ENCODE measurements around the gene MAPKAPK2. TPM values are rescaled to one million over a fixed set of nuclear protein-coding genes. Genes with fewer than 3 reads are reported as not detected.

The MAPKAPK2 gene
- total and polyA plus RNA-seq, 2 donors, result 36.4 to 72.3 TPM

DNA sequence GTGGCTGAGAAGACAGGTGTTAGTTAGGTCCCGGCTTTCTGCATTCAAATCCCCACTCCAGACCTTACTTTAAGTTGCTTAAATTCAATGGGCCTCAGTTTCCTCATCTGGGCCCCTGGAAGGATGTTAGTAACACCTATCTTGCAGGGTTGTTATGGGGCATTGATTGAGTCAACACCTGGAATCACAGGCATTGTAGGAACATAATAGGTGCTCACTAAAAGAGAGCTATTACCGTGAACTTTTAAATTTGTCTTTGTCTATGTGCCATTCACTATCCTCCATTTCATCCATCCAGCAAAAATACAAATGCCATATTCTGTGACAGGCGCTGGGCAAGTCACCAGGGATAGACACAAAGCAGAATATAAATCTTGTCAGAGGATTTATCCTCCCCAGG lies 10.5 kb upstream of the MAPKAPK2 start:
- H3K4me3 ChIP-seq (ENCODE audit: low read length in 2 of 2), result no peak overlapping the region
- WGBS, result 97% methylated on average over 3 of the region's 3 CpGs
- H3K27ac ChIP-seq (ENCODE audit: low read depth in 1 of 2, low read length in 1 of 2), result peak overlapping the region in 1 of 2 donors; percentile 84
- no peaks in the 10 kb centered on the region for H3K9me3 ChIP-seq (ENCODE audit: control insufficient read depth in 2 of 2, insufficient read depth in 1 of 2, low read length in 1 of 2)
- no peak for DNase-seq (ENCODE audit: low read depth in 6 of 9, low spot score in 9 of 9)
- H3K36me3 ChIP-seq (ENCODE audit: control insufficient read depth in 2 of 2, insufficient read depth in 2 of 2, low read length in 1 of 2), result no peaks in the 10 kb centered on the region
- H3K4me1 ChIP-seq (ENCODE audit: control insufficient read depth in 2 of 2, insufficient read depth in 2 of 2, low read length in 2 of 2), result peaks cover 4 to 55% of the 10 kb centered on the region in 2 donors
- H3K27me3 ChIP-seq (ENCODE audit: control insufficient read depth in 2 of 2, insufficient read depth in 1 of 2, low read length in 1 of 2), result no peaks in the 10 kb centered on the region

GRCh38 chr1:206674745-206675175 lies 9.9 kb upstream of the MAPKAPK2 start:
- Histone ChIP-seq H3K27ac (ENCODE audit: low read depth in 1 of 2, low read length in 1 of 2) (peak overlapping the region; percentile 66 to 84), H3K27me3 (ENCODE audit: control insufficient read depth in 2 of 2, insufficient read depth in 1 of 2, low read length in 1 of 2) (no peaks in the 10 kb centered on the region), H3K4me3 (ENCODE audit: low read length in 2 of 2) (no peak overlapping the region), H3K4me1 (ENCODE audit: control insufficient read depth in 2 of 2, insufficient read depth in 2 of 2, low read length in 2 of 2) (peaks cover 5 to 57% of the 10 kb centered on the region in 2 donors), H3K9me3 (ENCODE audit: control insufficient read depth in 2 of 2, insufficient read depth in 1 of 2, low read length in 1 of 2) (no peaks in the 10 kb centered on the region), H3K36me3 (ENCODE audit: control insufficient read depth in 2 of 2, insufficient read depth in 2 of 2, low read length in 1 of 2) (no peaks in the 10 kb centered on the region)
- WGBS, result 92% methylated on average over 1 of the region's 1 CpG
- DNase-seq (ENCODE audit: low read depth in 6 of 9, low spot score in 9 of 9), result peak in 1 of 9 donors; percentile 13

GRCh38 chr1:206676499-206676898 lies 8.2 kb upstream of the MAPKAPK2 start:
- DNase-seq (ENCODE audit: low read depth in 6 of 9, low spot score in 9 of 9), result no peak
- peaks cover 6 to 58% of the 10 kb centered on the region in 2 donors for H3K4me1 ChIP-seq (ENCODE audit: control insufficient read depth in 2 of 2, insufficient read depth in 2 of 2, low read length in 2 of 2)
- no peaks in the 10 kb centered on the region for H3K36me3 ChIP-seq (ENCODE audit: control insufficient read depth in 2 of 2, insufficient read depth in 2 of 2, low read length in 1 of 2)
- no peaks in the 10 kb centered on the region for H3K9me3 ChIP-seq (ENCODE audit: control insufficient read depth in 2 of 2, insufficient read depth in 1 of 2, low read length in 1 of 2)
- H3K27ac ChIP-seq (ENCODE audit: low read depth in 1 of 2, low read length in 1 of 2), result peak overlapping the region in 1 of 2 donors; percentile 39
- 11% methylated on average over 2 of the region's 2 CpGs for WGBS
- H3K4me3 ChIP-seq (ENCODE audit: low read length in 2 of 2), result no peak overlapping the region
- H3K27me3 ChIP-seq (ENCODE audit: control insufficient read depth in 2 of 2, insufficient read depth in 1 of 2, low read length in 1 of 2), result no peaks in the 10 kb centered on the region

DNA sequence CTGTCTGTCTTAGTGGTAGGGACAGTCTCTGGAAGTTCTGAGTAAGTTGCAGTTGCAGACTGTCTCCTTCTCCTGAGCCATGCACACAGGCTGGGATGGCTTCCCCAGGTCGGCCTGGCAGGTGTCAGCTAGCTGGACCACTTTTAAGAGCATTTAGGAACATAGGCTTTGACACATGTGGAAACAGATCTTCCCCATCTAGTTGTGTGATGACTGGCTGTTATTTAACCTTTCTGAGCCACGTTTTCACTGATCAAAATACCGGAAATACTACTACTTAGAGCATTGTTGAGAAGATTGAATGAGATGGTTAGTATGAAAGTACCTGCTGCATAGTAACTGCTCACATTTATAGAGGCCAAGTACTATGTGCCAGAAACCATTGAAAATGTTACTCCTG lies 6.2 kb upstream of the MAPKAPK2 start:
- no peak overlapping the region for H3K27ac ChIP-seq (ENCODE audit: low read depth in 1 of 2, low read length in 1 of 2)
- peaks cover 6 to 51% of the 10 kb centered on the region in 2 donors for H3K4me1 ChIP-seq (ENCODE audit: control insufficient read depth in 2 of 2, insufficient read depth in 2 of 2, low read length in 2 of 2)
- H3K27me3 ChIP-seq (ENCODE audit: control insufficient read depth in 2 of 2, insufficient read depth in 1 of 2, low read length in 1 of 2), result peaks cover 0 to 2% of the 10 kb centered on the region in 2 donors
- H3K4me3 ChIP-seq (ENCODE audit: low read length in 2 of 2), result no peak overlapping the region
- H3K9me3 ChIP-seq (ENCODE audit: control insufficient read depth in 2 of 2, insufficient read depth in 1 of 2, low read length in 1 of 2), result no peaks in the 10 kb centered on the region
- WGBS, result 92% methylated on average over 3 of the region's 3 CpGs
- DNase-seq (ENCODE audit: low read depth in 6 of 9, low spot score in 9 of 9), result no peak
- no peaks in the 10 kb centered on the region for H3K36me3 ChIP-seq (ENCODE audit: control insufficient read depth in 2 of 2, insufficient read depth in 2 of 2, low read length in 1 of 2)

- Histone ChIP-seq H3K4me1 (ENCODE audit: control insufficient read depth in 2 of 2, insufficient read depth in 2 of 2, low read length in 2 of 2) (peaks cover 9 to 49% of the 10 kb centered on the region in 2 donors), H3K27me3 (ENCODE audit: control insufficient read depth in 2 of 2, insufficient read depth in 1 of 2, low read length in 1 of 2) (peaks cover 0 to 2% of the 10 kb centered on the region in 2 donors), H3K4me3 (ENCODE audit: low read length in 2 of 2) (no peak overlapping the region), H3K27ac (ENCODE audit: low read depth in 1 of 2, low read length in 1 of 2) (peak overlapping the region in 1 of 2 donors; percentile 58), H3K9me3 (ENCODE audit: control insufficient read depth in 2 of 2, insufficient read depth in 1 of 2, low read length in 1 of 2) (no peaks in the 10 kb centered on the region), H3K36me3 (ENCODE audit: control insufficient read depth in 2 of 2, insufficient read depth in 2 of 2, low read length in 1 of 2) (no peaks in the 10 kb centered on the region)
- WGBS, result 24% methylated on average over 5 of the region's 5 CpGs
- DNase-seq (ENCODE audit: low read depth in 6 of 9, low spot score in 9 of 9), result peak in 1 of 9 donors; percentile 46
Observed at GRCh38 chr1:206679738-206680211, 4.9 kb upstream of the MAPKAPK2 start.

- 90% methylated on average over 4 of the region's 4 CpGs for WGBS
- peaks cover 0 to 2% of the 10 kb centered on the region in 2 donors for H3K27me3 ChIP-seq (ENCODE audit: control insufficient read depth in 2 of 2, insufficient read depth in 1 of 2, low read length in 1 of 2)
- no peaks in the 10 kb centered on the region for H3K9me3 ChIP-seq (ENCODE audit: control insufficient read depth in 2 of 2, insufficient read depth in 1 of 2, low read length in 1 of 2)
- peaks cover 9 to 44% of the 10 kb centered on the region in 2 donors for H3K4me1 ChIP-seq (ENCODE audit: control insufficient read depth in 2 of 2, insufficient read depth in 2 of 2, low read length in 2 of 2)
- no peak overlapping the region for H3K4me3 ChIP-seq (ENCODE audit: low read length in 2 of 2)
- no peaks in the 10 kb centered on the region for H3K36me3 ChIP-seq (ENCODE audit: control insufficient read depth in 2 of 2, insufficient read depth in 2 of 2, low read length in 1 of 2)
- no peak overlapping the region for H3K27ac ChIP-seq (ENCODE audit: low read depth in 1 of 2, low read length in 1 of 2)
- no peak for DNase-seq (ENCODE audit: low read depth in 6 of 9, low spot score in 9 of 9)
Observed at GRCh38 chr1:206680279-206680678, 4.4 kb upstream of the MAPKAPK2 start.

- Histone ChIP-seq H3K27me3 (ENCODE audit: control insufficient read depth in 2 of 2, insufficient read depth in 1 of 2, low read length in 1 of 2) (peaks cover 0 to 2% of the 10 kb centered on the region in 2 donors), H3K36me3 (ENCODE audit: control insufficient read depth in 2 of 2, insufficient read depth in 2 of 2, low read length in 1 of 2) (no peaks in the 10 kb centered on the region), H3K9me3 (ENCODE audit: control insufficient read depth in 2 of 2, insufficient read depth in 1 of 2, low read length in 1 of 2) (peaks cover 0 to 2% of the 10 kb centered on the region in 2 donors), H3K4me1 (ENCODE audit: control insufficient read depth in 2 of 2, insufficient read depth in 2 of 2, low read length in 2 of 2) (peaks cover 8 to 34% of the 10 kb centered on the region in 2 donors), H3K27ac (ENCODE audit: low read depth in 1 of 2, low read length in 1 of 2) (no peak overlapping the region), H3K4me3 (ENCODE audit: low read length in 2 of 2) (no peak overlapping the region)
- no peak for DNase-seq (ENCODE audit: low read depth in 6 of 9, low spot score in 9 of 9)
- WGBS, result 83% methylated on average over 2 of the region's 2 CpGs
Observed at GRCh38 chr1:206681359-206681758, 3.3 kb upstream of the MAPKAPK2 start.

DNA sequence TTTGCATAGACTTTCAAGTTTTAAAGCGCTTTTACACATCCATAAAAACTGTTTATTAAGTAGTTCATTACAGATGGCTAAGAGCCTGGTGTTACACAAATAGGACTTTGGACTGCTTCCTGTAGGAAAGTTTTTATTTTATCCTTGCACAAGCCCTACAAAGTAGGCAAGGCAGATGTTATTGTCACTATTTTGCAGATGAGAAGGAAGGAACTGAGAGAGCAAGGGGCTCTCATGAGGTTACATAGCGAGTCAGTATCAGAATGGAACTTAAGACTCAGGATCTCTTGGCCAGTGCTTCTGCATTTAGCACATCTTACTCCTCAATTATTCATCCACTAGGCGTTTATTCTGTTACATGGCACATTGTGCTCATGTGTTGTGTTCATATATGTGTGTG lies 2.6 kb upstream of the MAPKAPK2 start:
- no peak for DNase-seq (ENCODE audit: low read depth in 6 of 9, low spot score in 9 of 9)
- H3K4me1 ChIP-seq (ENCODE audit: control insufficient read depth in 2 of 2, insufficient read depth in 2 of 2, low read length in 2 of 2), result peaks cover 9 to 30% of the 10 kb centered on the region in 2 donors
- no peaks in the 10 kb centered on the region for H3K36me3 ChIP-seq (ENCODE audit: control insufficient read depth in 2 of 2, insufficient read depth in 2 of 2, low read length in 1 of 2)
- peaks cover 0 to 2% of the 10 kb centered on the region in 2 donors for H3K9me3 ChIP-seq (ENCODE audit: control insufficient read depth in 2 of 2, insufficient read depth in 1 of 2, low read length in 1 of 2)
- WGBS, result 96% methylated on average over 3 of the region's 3 CpGs
- peaks cover 0 to 2% of the 10 kb centered on the region in 2 donors for H3K27me3 ChIP-seq (ENCODE audit: control insufficient read depth in 2 of 2, insufficient read depth in 1 of 2, low read length in 1 of 2)
- H3K4me3 ChIP-seq (ENCODE audit: low read length in 2 of 2), result no peak overlapping the region
- no peak overlapping the region for H3K27ac ChIP-seq (ENCODE audit: low read depth in 1 of 2, low read length in 1 of 2)

GRCh38 chr1:206683313-206683712 lies 1.4 kb upstream of the MAPKAPK2 start:
- WGBS, result 93% methylated on average over 6 of the region's 6 CpGs
- Histone ChIP-seq H3K9me3 (ENCODE audit: control insufficient read depth in 2 of 2, insufficient read depth in 1 of 2, low read length in 1 of 2) (peaks cover 0 to 2% of the 10 kb centered on the region in 2 donors), H3K27ac (ENCODE audit: low read depth in 1 of 2, low read length in 1 of 2) (no peak overlapping the region), H3K4me1 (ENCODE audit: control insufficient read depth in 2 of 2, insufficient read depth in 2 of 2, low read length in 2 of 2) (peaks cover 21 to 37% of the 10 kb centered on the region in 2 donors), H3K36me3 (ENCODE audit: control insufficient read depth in 2 of 2, insufficient read depth in 2 of 2, low read length in 1 of 2) (no peaks in the 10 kb centered on the region), H3K4me3 (ENCODE audit: low read length in 2 of 2) (no peak overlapping the region), H3K27me3 (ENCODE audit: control insufficient read depth in 2 of 2, insufficient read depth in 1 of 2, low read length in 1 of 2) (peaks cover 0 to 2% of the 10 kb centered on the region in 2 donors)
- DNase-seq (ENCODE audit: low read depth in 6 of 9, low spot score in 9 of 9), result no peak

Data from thymus (tissue), 11 donors.